Activated effector memory CD4-positive, alpha-beta T cell treated with anti-CD3 and anti-CD28 coated beads, Interleukin-2, amount 50 U/mL, for 16 hours (primary cell): ENCODE measurements around the gene ZAR1.

Experiments used
- DNase-seq: peaks from one replicate; pipeline ENCODE4 v3.0.0-alpha.2; 2020

Gene ZAR1

DNA sequence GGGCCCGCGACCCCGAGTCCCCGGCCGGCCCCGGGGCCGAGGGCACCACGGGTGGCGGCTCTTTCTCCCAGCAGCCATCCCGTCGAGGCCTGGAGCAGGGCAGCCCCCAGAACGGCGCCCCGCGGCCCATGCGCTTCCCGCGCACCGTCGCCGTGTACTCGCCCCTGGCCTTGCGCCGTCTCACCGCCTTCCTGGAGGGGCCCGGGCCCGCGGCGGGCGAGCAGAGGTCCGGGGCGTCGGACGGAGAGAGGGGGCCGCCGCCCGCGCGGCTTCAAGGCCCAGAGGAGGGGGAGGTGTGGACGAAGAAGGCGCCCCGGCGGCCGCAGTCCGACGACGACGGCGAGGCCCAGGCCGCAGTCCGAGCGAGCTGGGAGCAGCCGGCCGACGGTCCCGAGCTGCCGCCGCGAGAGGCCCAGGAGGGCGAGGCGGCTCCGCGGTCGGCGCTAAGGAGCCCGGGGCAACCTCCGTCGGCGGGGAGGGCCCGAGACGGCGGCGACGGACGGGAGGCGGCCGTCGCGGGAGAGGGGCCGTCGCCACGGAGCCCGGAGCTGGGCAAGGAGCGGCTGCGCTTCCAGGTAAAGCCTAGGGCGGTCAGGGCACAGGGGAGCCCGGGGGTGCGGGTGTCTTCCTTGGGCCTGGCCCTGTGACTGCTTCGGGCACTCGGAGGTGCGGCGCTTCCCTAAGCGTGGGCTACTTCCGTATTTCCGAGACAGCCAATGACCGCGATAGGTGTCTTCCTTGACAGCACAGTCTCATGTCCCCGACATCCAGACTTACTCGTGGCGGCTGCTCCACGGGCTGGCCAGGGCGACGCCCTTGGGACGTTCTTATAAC, 845 bp downstream of the ZAR1 start:
- DNase-seq, result no peak

DNA sequence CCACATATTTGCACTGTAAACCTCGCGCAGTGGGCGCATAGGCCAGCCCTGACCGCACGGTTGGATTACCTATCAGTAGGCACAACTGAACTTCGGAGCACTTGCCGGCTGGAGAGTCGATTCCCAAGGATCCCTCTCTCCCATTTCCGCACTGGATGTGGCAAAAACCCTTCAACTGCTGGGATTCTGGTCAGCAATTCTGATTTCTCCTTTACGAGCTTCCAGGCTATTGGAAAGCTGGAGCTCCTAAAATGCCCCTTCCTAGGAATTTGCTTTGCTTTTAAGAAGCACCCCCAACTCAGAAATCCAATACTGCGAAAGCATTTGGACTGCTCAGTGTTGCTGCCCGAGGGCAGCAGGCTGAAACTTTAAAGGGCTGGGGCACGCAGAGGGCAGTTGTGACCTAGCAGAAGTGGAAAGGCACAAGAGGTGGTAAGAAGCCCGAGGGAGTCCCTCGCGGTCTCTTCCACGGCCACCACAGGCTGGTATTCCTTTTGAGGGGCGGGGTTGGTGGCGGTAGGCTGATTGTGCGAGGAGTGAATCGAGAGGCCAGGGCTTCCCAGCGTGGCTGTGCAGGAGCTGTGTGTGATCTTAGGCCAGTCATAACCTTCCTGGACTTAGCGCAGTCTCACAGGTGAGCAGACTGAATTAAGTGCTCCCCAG, 1.6 kb downstream of the ZAR1 start:
- no peak for DNase-seq

DNA sequence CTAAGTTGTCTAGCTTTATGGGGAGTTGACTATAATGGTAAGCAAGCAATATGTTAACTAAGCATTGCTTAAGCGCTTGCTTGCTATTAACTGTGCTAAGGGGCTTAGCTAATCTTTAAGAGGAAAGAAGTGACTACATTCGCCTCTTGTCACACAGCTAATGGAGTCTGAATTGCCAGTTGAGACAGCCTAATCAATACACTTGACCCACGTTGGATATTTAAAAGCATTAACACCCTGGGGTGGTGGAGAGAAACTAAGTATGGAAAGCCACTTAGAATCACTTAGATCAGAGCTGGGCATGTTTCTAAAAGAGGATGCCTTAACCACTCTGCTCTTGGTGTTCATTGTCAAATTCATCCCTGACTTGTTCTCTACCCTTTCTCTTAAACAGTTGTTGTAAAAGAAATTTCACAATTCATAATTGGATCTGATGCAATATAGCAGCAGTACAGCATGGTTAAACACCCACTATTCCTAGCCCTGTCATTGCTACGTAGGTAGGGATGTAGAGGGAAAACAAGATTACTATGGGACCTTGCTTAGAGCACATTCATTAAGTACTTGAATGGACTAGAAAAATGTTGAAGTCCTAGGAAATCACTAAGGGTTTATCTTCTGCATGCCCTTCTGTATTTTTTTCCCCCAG, 3.5 kb downstream of the ZAR1 start:
- no peak for DNase-seq

DNA sequence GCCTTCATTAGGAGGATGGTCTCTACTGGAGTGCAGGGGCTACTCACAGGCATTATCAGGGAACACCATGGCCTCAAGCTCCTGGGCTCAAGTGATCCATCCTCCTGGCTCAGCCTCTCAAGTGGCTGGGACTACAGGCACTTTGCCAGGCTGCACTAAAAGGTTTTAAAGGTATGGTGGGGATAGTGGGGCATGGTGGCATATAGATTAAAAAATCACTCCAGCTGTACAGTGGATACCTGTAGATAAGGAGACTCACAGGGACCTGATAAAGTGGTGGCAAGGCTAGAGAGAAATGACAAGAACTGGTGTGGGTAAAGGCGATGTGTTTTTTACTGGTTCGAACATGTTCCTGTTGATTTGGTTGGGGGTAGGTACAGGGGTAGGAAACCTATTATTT, 5.9 kb downstream of the ZAR1 start:
- DNase-seq, result no peak

DNA sequence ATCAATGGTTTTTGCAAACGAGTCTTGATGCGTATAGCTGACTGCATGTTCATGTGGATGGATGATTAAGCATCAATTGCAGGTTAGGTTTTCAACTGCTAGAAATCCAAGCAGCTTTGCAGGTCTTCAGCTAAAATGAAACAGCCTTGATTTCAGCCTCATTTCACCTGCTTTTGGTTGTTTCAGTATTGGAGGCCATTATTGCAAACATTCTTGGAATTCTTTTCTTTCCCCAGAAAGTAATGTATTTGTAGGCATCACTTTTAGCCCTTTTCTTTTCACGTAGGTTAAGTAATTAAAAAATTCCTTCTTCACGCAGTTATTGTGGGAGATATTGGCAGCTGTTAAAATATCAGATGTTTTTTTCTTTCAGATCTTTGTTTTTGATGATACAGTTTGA, 8.8 kb downstream of the ZAR1 start:
- no peak for DNase-seq

DNA sequence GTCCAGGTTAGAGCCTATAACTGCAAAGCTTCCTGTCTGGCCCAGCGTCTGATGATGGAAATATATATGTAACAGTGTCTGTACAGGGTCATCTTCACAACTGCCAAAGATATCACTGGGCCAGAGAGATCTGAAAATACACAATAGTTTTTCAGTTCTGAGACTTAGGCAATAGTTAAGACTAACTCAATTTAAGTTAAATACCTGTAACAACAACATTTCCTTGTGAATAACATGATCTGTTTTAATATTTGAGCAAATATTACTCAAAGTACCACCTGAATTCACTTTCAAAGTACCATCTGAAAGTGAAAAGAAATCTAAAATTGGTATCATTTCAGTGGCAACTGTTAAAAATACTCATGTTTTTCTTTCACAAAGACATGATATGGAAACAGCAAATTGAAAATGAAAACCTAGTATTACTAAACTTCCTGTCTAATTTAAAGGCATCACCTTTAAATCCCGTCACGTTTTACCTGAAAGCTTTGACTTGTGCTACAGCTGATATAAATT, 9.6 kb downstream of the ZAR1 start:
- DNase-seq, result no peak

DNA sequence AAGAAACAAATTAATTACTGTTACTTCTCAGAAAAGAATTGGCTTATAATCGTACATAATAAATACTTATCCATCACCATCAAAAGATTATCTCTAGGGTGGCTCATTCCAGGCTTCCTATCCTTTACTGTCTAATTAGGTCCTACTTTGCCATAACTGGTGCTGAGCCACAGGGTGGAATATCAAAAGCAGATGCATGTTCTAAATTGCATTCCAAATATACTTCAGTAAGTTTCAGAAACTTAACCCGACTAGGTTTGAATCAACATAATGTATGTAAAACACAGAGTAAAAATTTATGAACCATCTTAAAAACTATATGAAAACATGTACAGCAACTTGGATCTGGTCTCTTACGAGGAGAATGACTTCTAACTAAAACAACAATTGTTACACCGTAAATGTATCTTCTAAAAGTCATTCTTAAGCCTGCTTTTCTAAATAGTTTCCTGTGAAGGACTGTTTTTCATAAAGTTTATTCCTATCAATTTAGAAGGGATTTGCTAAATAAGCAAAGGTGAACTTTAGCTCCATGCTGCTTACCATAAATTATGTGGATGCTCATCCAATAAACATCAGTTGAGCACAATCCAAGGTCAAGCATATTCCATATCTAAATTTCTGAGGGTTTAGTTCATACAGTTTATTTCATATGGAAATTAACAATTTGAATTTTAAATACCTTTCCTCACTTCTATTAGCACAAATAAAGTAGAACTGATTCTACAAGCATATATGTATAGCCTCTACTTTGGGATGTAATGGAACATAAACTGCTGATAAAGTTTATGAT, 13.4 kb downstream of the ZAR1 start:
- no peak for DNase-seq

DNA sequence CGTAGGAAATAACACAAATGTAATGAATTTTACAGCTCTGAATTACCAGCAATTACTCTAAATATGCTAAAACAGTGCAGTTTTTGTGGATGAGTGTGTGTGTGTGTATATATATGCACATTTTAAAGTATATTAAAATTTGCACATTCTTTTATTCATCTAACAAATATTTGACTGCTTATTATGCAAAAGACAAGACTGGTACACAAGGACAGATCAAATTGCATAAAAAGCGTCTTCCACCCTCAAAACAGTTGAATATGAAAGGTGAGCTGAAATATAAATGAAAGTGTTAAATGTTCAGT, 13.9 kb downstream of the ZAR1 start:
- no peak for DNase-seq

DNA sequence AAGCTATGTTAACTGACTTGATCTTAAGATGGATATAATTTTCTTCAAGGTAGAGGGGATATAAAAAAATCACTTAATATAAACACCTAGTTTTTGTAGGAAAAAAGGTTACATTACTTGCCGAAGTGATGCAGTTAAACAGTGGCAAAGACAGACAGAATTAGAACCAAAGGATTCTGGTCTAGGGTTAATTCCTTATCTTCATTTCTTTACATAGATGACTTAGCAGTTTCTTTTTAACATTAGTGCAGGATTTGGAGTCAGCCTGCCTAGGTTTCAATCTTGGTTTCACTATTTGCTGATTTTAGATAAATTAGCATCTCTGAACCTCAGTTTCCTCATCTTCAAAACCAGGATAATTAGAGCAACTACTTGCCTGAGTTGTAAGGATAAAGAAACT, 14.3 kb downstream of the ZAR1 start:
- no peak for DNase-seq

DNA sequence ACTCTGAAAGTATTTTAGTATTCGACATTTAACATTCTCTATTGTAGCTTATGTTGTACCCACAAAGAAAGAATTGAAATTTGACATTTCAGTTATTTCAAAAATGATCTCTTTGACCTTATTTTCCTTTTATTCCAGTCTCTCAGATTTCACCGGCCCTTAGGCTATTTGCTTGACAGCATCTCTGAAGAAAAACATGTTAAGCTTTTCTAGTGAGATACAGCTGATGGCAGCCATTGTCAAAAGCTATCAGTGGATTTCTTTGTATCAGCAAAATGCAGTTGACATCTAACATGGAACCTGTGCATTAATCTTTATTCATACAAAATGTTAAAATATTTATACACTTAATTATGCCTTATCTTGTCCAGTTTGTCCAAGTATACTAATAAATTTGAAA, 16.7 kb downstream of the ZAR1 start:
- no peak for DNase-seq

DNA sequence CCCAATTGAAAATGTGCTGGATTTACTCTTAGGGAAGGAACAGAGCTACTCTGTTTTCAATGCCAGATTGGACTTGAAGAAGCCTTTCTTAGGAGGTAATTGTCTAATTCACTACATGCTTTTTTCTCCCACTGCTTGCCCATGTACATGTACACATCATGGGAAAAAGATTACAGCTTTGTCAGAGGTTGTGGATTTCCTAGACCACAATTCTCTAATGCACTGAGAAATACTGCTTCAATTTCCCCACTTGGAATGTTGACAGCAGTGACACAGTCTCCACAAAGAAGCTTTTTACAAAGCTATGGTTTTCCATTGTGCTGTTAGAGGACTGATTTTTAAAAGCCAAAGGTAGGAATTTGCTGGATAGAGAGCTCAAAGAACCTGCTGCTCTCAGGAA, 19.5 kb downstream of the ZAR1 start:
- no peak for DNase-seq

DNA sequence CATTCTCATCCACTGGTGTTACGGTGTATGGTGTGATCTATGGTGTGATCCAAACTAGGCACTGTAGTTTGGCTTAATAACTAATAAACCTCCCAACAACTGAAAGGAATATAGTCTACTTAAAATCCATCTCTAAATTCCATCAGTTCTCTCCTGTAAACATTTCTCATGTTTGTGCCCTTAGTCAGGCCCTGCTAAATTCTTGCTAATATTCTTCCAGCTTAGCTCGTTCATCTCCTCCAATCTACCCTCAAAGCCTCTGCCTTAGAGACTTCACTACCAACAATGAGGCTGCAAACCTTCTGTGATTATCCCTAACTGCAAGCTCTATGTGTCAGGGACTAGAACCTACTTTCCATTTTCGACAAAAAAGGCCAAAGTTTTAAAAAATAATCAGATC, 28.1 kb downstream of the ZAR1 start:
- no peak for DNase-seq

DNA sequence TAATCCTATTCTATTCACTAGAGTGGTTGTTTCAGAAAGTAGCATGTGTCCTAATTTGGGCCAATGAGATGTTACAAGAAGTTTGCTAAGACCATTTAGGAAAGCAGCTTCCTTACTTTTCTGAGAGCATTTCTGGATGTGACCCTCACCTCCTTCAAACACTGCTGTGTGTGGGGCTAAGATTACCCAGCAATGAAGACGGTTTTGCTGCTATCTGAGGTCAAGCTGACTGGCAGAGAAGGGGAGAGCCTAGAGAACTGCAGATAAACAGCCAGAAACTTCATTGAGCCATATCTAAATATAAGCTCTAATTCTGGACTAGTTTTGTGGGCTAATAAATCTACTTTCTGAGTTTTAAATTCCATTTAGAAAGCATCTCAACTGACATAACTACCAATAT, 36.4 kb downstream of the ZAR1 start:
- no peak for DNase-seq

DNA sequence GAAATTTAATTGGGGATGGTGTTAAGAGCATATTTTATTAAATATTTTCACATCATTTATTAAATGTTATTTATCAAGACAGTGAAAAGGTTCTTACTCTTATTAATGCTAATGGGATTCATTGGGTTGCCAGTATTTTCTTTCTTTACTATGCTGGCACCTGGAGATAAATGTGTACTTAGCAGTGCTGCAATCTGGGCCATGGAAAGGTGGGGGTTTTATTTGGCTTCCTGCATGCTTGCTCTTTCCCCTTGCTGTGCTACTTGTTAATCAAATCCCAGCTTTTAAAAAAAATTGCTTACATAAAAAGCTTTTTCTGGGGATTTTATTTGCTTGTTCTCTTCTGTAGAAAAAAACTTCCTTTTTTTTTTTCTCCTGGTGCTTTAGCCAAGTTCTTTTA, 48.3 kb downstream of the ZAR1 start:
- no peak for DNase-seq

DNA sequence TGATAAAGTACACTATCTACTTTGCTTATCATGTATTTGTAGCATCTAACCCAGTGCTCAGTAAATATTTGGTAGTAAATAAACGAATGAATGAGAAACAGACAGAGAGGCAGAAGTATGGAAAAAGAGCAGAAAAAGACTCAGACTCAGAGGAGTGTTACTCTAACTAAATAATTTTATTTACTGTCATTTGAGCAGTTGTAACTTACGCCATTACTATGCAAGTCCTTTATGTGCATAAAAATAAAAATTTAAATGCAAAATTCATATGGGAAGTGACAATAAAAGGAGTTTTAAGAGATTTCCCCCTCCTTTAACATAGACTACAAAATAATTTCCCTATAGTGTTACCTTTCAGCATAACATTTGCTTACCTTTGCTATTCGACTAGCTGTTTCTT, 49.5 kb downstream of the ZAR1 start:
- no peak for DNase-seq

DNA sequence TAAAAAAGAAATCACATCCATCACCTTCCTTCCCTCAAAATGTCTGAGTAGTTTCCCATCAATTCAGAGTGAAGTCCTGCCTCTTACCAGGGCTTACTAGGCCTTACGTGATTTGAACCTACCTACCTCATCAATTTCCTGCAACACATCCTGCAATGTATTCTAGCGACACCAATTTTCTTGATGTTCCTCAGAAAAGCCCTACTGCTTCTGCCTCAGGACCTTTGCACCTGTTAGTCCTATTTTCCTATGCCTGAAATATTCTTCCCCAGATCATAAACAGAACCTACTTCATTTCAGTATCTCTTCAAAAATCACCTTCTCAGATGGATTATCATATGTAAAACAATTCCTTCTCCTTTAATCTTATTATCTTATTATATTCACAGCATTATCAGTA, 52.8 kb downstream of the ZAR1 start:
- DNase-seq, result no peak

DNA sequence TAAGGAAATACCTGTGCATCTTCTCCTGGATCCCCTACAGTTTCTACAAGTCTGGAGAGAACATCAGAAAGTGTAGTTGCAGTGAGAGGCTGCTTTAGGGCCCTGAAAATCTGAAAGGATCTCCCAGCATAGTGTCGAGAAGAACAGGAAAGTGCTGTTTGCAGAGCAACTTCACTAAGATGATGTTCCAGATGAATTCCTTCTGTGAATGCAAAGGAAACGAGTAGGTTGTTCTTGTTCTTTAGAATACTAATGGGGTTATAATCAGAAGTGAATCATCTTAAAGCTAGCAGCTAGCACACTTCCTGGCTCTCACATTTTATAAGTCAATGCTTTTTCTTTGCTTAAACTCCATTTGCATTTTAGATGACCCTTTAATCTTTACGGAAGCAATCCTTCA, 53.7 kb downstream of the ZAR1 start:
- no peak for DNase-seq
